Mesenchymal stem cell (in vitro differentiated cells and primary cell): ENCODE data around the gene AGPAT4.
"Not testable (repeated sequence)": the region's sequence is repeated elsewhere in the genome, so short reads cannot be mapped to it uniquely, and the experiment has no call there.

ENCODE experiments used
- DNase-seq: peaks from one replicate; pipeline ENCODE4 v3.0.0-alpha.2; 2013
- H2AFZ ChIP-seq: one replicate; pipeline ENCODE4 v1.6.1; 2013; ENCODE audit warnings: low read depth, mild to moderate bottlenecking, control low read depth, inconsistent platforms, low read length, moderate library complexity
- H2AK5ac ChIP-seq: 2 replicates; pipeline ENCODE4 v1.6.1; 2013; ENCODE audit warnings: low read length, moderate library complexity, mild to moderate bottlenecking, inconsistent platforms; ENCODE audit not compliant: severe bottlenecking
- H2BK120ac ChIP-seq: one replicate; pipeline ENCODE4 v1.6.1; 2013; ENCODE audit warnings: low read depth, mild to moderate bottlenecking, inconsistent platforms, low read length, moderate library complexity
- H2BK12ac ChIP-seq, 2 experiments: one replicate each; pipeline ENCODE4 v1.6.1; 2013; ENCODE audit warnings: inconsistent platforms in 2 of 2, low read length in 2 of 2, mild to moderate bottlenecking in 2 of 2, moderate library complexity in 2 of 2, control low read depth in 1 of 2
- H2BK15ac ChIP-seq: one replicate; pipeline ENCODE4 v1.6.1; 2013; ENCODE audit warnings: mild to moderate bottlenecking, low read depth, inconsistent platforms; ENCODE audit not compliant: poor library complexity, severe bottlenecking
- H2BK5ac ChIP-seq: 2 replicates; pipeline ENCODE4 v1.6.1; 2013; ENCODE audit warnings: low read depth, mild to moderate bottlenecking, low read length, control low read depth, inconsistent platforms; ENCODE audit not compliant: poor library complexity, severe bottlenecking
- H3K14ac ChIP-seq, 2 experiments: one replicate each; pipeline ENCODE4 v1.6.1; 2013; ENCODE audit warnings: inconsistent platforms in 2 of 2, low read length in 2 of 2, control low read depth in 1 of 2, mild to moderate bottlenecking in 1 of 2, moderate library complexity in 1 of 2
- H3K18ac ChIP-seq, 2 experiments: one replicate each; pipeline ENCODE4 v1.6.1; 2013; ENCODE audit warnings: inconsistent platforms in 2 of 2, low read length in 2 of 2, control low read depth in 1 of 2, low read depth in 1 of 2, mild to moderate bottlenecking in 1 of 2
- H3K23ac ChIP-seq, 2 experiments: one replicate each; pipeline ENCODE4 v1.6.1; 2013; ENCODE audit warnings: inconsistent platforms in 2 of 2, low read length in 2 of 2, mild to moderate bottlenecking in 2 of 2, moderate library complexity in 2 of 2, control low read depth in 1 of 2
- H3K27ac ChIP-seq: 2 replicates; pipeline ENCODE4 v1.5.1; 2013; ENCODE audit warnings: mild to moderate bottlenecking, moderate library complexity, low read length, control low read depth, inconsistent platforms; ENCODE audit not compliant: poor library complexity, severe bottlenecking
- H3K27me3 ChIP-seq, 2 experiments: 2 replicates each; pipeline versions ENCODE4 v1.6.1 to v1.7.0; 2013; ENCODE audit warnings: low read length in 2 of 2, mild to moderate bottlenecking in 2 of 2, moderate library complexity in 2 of 2, control low read depth in 1 of 2, inconsistent platforms in 1 of 2; ENCODE audit not compliant: control insufficient read depth in 1 of 2, insufficient read depth in 1 of 2
- H3K36me3 ChIP-seq, 2 experiments: 2 replicates each; pipeline versions ENCODE4 v1.6.1 to v1.7.0; 2013; ENCODE audit warnings: low read length in 2 of 2, control low read depth in 1 of 2, inconsistent platforms in 1 of 2, low read depth in 1 of 2, mild to moderate bottlenecking in 1 of 2; ENCODE audit not compliant: insufficient read depth in 2 of 2, control insufficient read depth in 1 of 2
- H3K4ac ChIP-seq, 2 experiments: one replicate each; pipeline ENCODE4 v1.6.1; 2013; ENCODE audit warnings: inconsistent platforms in 2 of 2, low read length in 2 of 2, mild to moderate bottlenecking in 2 of 2, moderate library complexity in 2 of 2, control low read depth in 1 of 2, low read depth in 1 of 2
- H3K4me1 ChIP-seq: 2 replicates; pipeline ENCODE4 v1.6.1; 2013; ENCODE audit warnings: low read depth, low read length, control low read depth; ENCODE audit not compliant: control insufficient read depth, insufficient read depth
- H3K4me2 ChIP-seq: 2 replicates; pipeline ENCODE4 v1.6.1; 2013; ENCODE audit warnings: low read length, mild to moderate bottlenecking, inconsistent platforms; ENCODE audit not compliant: poor library complexity, severe bottlenecking
- H3K4me3 ChIP-seq, 2 experiments: 2 replicates each; pipeline versions ENCODE4 v1.5.1 to v1.7.0; 2013; ENCODE audit warnings: low read length in 2 of 2, mild to moderate bottlenecking in 2 of 2, control low read depth in 1 of 2, low read depth in 1 of 2; ENCODE audit not compliant: insufficient read depth in 1 of 2
- H3K79me1 ChIP-seq: replicated peaks from 2 replicates; pipeline ENCODE4 v1.6.1; 2013; ENCODE audit warnings: mild to moderate bottlenecking, control low read depth, low read length, inconsistent platforms; ENCODE audit not compliant: poor library complexity, severe bottlenecking
- H3K9ac ChIP-seq: 2 replicates; pipeline ENCODE4 v1.7.0; 2013; ENCODE audit warnings: mild to moderate bottlenecking, low read length, moderate library complexity
- H3K9me3 ChIP-seq: 2 replicates; pipeline ENCODE4 v1.7.0; 2013; ENCODE audit warnings: mild to moderate bottlenecking, low read length; ENCODE audit not compliant: control insufficient read depth
- H4K8ac ChIP-seq: one replicate; pipeline ENCODE4 v1.6.1; 2013; ENCODE audit warnings: inconsistent platforms, mild to moderate bottlenecking, low read length, moderate library complexity
- H4K91ac ChIP-seq: one replicate; pipeline ENCODE4 v1.6.1; 2013; ENCODE audit warnings: mild to moderate bottlenecking, low read length, inconsistent platforms
- WGBS: methylation state at CpG from one replicate; pipeline ENCODE4 v1.1.7; 2013; ENCODE audit warnings: mixed read lengths; 5-methylcytosine and 5-hydroxymethylcytosine counted together

The AGPAT4 gene

GRCh38 chr6:161188547-161189465 is 85.1 kb downstream of the AGPAT4 start:
- Histone ChIP-seq H2AFZ (no peak overlapping the region), H2AK5ac (no peak overlapping the region), H3K23ac (no peak overlapping the region)

GRCh38 chr6:161186173-161186769 is 87.6 kb downstream of the AGPAT4 start:
- H3K4me1 ChIP-seq, result peaks cover 14% of the 10 kb centered on the region
- peak overlapping the region; percentile 87 for H3K27ac ChIP-seq
- peaks cover 3 to 9% of the 10 kb centered on the region in 2 experiments for H3K36me3 ChIP-seq
- H3K9ac ChIP-seq, result no peak overlapping the region
- H2BK5ac ChIP-seq, result no peak overlapping the region
- no peak overlapping the region for H2BK12ac ChIP-seq
- no peak overlapping the region for H3K18ac ChIP-seq
- H3K27me3 ChIP-seq, result no peaks in the 10 kb centered on the region
- WGBS, result 83% methylated on average over 17 of the region's 17 CpGs
- no peak overlapping the region for H3K4ac ChIP-seq
- no peak overlapping the region for H3K23ac ChIP-seq
- H2BK120ac ChIP-seq, result no peak overlapping the region
- DNase-seq, result peak; percentile 48
- H3K9me3 ChIP-seq, result no peaks in the 10 kb centered on the region
- no peak overlapping the region for H4K91ac ChIP-seq
- H3K4me2 ChIP-seq, result peak overlapping the region; percentile 27
- H3K4me3 ChIP-seq, result peak overlapping the region in 1 of 2 experiments; percentile 21
- H4K8ac ChIP-seq, result peak overlapping the region; percentile 71
- peak overlapping the region in 1 of 2 experiments; percentile 5 for H3K14ac ChIP-seq
- no peak overlapping the region for H2BK15ac ChIP-seq
- H3K79me1 ChIP-seq, result peaks cover 41% of the 10 kb centered on the region
- H2AK5ac ChIP-seq, result no peak overlapping the region
- no peak overlapping the region for H2AFZ ChIP-seq

More at GRCh38 chr6:161188547-161189465, 85.1 kb downstream of the AGPAT4 start:
- Histone ChIP-seq H3K79me1 (peaks cover 30% of the 10 kb centered on the region), H3K18ac (no peak overlapping the region), H4K8ac (no peak overlapping the region), H3K27me3 (no peaks in the 10 kb centered on the region), H3K4me2 (no peak overlapping the region), H2BK15ac (no peak overlapping the region), H3K4me1 (peaks cover 14% of the 10 kb centered on the region), H3K27ac (no peak overlapping the region), H4K91ac (no peak overlapping the region), H2BK120ac (no peak overlapping the region), H3K14ac (no peak overlapping the region), H3K4me3 (no peak overlapping the region), H3K4ac (no peak overlapping the region), H2BK5ac (no peak overlapping the region), H3K9ac (no peak overlapping the region), H3K9me3 (no peaks in the 10 kb centered on the region), H2BK12ac (no peak overlapping the region), H3K36me3 (peaks cover 3 to 9% of the 10 kb centered on the region in 2 experiments)
- 96% methylated on average over 15 of the region's 19 CpGs for WGBS
- no peak for DNase-seq

GRCh38 chr6:161181121-161181520 is 92.7 kb downstream of the AGPAT4 start:
- H3K4me3 ChIP-seq, result no peak overlapping the region
- no peak overlapping the region for H3K9ac ChIP-seq
- no peak overlapping the region for H3K4me2 ChIP-seq
- 94% methylated on average over 8 of the region's 8 CpGs for WGBS
- no peak overlapping the region for H2AFZ ChIP-seq
- DNase-seq, result no peak
- H3K14ac ChIP-seq, result no peak overlapping the region
- H3K9me3 ChIP-seq, result peaks cover 4% of the 10 kb centered on the region
- no peak overlapping the region for H4K91ac ChIP-seq
- H2BK12ac ChIP-seq, result no peak overlapping the region
- no peak overlapping the region for H2BK5ac ChIP-seq
- peaks cover 39% of the 10 kb centered on the region for H3K79me1 ChIP-seq
- no peak overlapping the region for H3K4ac ChIP-seq
- H2AK5ac ChIP-seq, result no peak overlapping the region
- no peak overlapping the region for H2BK120ac ChIP-seq
- peaks cover 10 to 17% of the 10 kb centered on the region in 2 experiments for H3K36me3 ChIP-seq
- H3K27ac ChIP-seq, result no peak overlapping the region
- no peak overlapping the region for H4K8ac ChIP-seq
- H3K23ac ChIP-seq, result no peak overlapping the region
- H3K4me1 ChIP-seq, result peaks cover 8% of the 10 kb centered on the region
- H3K18ac ChIP-seq, result no peak overlapping the region
- H3K27me3 ChIP-seq, result no peaks in the 10 kb centered on the region
- no peak overlapping the region for H2BK15ac ChIP-seq

GRCh38 chr6:161178155-161178554 is 95.7 kb downstream of the AGPAT4 start:
- H3K27me3 ChIP-seq, H2BK5ac ChIP-seq, H3K9me3 ChIP-seq, H2BK12ac ChIP-seq, H3K23ac ChIP-seq, H3K4me2 ChIP-seq, H4K8ac ChIP-seq, H3K4ac ChIP-seq, H2BK15ac ChIP-seq, H3K4me3 ChIP-seq, H3K14ac ChIP-seq, H2AK5ac ChIP-seq, H2BK120ac ChIP-seq, H4K91ac ChIP-seq, H3K9ac ChIP-seq, H2AFZ ChIP-seq, H3K4me1 ChIP-seq, H3K27ac ChIP-seq, DNase-seq, H3K18ac ChIP-seq: not testable (repeated sequence)
- 97% methylated on average over 14 of the region's 14 CpGs for WGBS
- H3K79me1 ChIP-seq, result peaks cover 30% of the 10 kb centered on the region
- peaks cover 7 to 14% of the 10 kb centered on the region in 2 experiments for H3K36me3 ChIP-seq
